GM21390 (cell line): ENCODE data around the gene PDCD2L.
A peak's percentile ranks its signal among the peaks of the same experiment; 100 is the strongest.
"Not testable (repeated sequence)": the region's sequence is repeated elsewhere in the genome, so short reads cannot be mapped to it uniquely, and the experiment has no call there.

ENCODE experiments used
- ATAC-seq: cut with Tn5 transposase; IDR thresholded peaks from one replicate; pipeline ENCODE4 v1.9.1; 2021; ENCODE audit not compliant: unreplicated experiment

The PDCD2L gene, protein sequence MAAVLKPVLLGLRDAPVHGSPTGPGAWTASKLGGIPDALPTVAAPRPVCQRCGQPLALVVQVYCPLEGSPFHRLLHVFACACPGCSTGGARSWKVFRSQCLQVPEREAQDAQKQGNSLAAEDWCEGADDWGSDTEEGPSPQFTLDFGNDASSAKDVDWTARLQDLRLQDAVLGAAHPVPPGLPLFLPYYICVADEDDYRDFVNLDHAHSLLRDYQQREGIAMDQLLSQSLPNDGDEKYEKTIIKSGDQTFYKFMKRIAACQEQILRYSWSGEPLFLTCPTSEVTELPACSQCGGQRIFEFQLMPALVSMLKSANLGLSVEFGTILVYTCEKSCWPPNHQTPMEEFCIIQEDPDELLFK

GRCh38 chr19:34404109-34404909 lies at the start of gene PDCD2L:
TSS of gene PDCD2L (plus strand) at chr19:34404399. CDS start at chr19:34404431, 32 bp downstream.
- ATAC-seq, result peak; percentile 64

DNA sequence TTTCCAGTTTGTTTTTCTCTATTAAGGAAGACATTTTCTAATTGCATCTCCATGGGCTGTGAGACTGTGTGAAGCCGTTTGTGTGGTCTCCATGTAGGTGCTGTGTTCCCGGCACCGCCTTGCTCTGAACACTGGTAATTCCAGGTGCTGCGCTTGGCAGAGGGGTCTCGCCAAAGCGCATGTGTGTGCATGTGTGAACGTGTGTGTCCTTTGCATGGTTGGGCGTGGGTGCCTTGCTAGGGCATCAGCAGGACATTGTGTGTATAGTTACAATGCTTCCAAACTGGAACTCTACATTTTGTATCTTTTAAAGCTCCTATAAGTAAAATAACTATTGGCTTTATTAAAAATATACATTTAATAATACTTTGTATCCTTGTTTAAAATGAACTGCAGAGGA lies 49.0 kb upstream of the PDCD2L start:
- ATAC-seq, result no peak

DNA sequence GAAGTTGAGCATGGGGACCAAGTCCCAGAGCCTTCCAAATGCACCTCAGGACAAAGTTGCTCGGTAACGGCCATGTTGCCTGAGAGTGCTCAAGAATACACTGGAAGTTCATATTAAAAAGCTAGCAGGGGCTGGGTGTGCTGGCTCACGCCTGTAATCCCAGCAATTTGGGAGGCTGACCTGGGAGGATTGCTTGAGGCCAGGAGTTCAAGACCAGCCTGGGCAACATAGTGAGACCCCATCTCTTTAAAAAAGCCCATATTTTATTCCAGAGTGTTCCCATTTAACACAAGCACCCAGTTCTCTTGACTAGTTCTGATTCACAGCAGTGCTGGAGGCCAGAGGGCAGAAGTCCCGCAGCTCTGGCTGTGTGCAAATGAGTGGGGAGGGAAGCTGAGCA lies 47.3 kb upstream of the PDCD2L start:
- ATAC-seq, result no peak

GRCh38 chr19:34357431-34357830 lies 46.8 kb upstream of the PDCD2L start:
- no peak for ATAC-seq

GRCh38 chr19:34359140-34359953 lies 44.9 kb upstream of the PDCD2L start:
- peak; percentile 85 for ATAC-seq

GRCh38 chr19:34359954-34360315 lies 44.3 kb upstream of the PDCD2L start:
- no peak for ATAC-seq

- ATAC-seq, result no peak
Measured at GRCh38 chr19:34360354-34360909, 43.8 kb upstream of the PDCD2L start.

- ATAC-seq, result no peak
Measured at GRCh38 chr19:34362679-34363069, 41.5 kb upstream of the PDCD2L start.

- ATAC-seq, result no peak
Measured at GRCh38 chr19:34363094-34363493, 41.1 kb upstream of the PDCD2L start.

DNA sequence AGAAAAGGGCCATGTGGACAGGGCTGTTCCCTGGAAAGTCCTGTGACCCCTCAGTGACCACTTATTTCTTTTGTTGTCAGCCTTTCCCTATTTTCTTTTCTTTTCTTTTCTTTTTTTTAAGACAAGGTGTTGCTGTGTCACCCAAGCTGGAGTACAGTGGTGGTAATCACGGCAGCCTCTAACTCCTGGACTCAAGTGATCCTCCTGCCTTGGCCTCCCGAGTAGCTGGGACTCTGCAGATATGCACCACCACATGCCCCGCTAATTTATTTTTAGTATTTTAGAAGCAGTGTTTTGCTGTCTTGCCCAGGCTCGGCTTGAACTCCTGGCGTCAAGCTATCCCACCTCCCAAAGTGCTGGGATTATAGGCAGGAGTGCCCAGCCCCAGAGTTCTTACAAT lies 40.3 kb upstream of the PDCD2L start:
- ATAC-seq, result no peak

DNA sequence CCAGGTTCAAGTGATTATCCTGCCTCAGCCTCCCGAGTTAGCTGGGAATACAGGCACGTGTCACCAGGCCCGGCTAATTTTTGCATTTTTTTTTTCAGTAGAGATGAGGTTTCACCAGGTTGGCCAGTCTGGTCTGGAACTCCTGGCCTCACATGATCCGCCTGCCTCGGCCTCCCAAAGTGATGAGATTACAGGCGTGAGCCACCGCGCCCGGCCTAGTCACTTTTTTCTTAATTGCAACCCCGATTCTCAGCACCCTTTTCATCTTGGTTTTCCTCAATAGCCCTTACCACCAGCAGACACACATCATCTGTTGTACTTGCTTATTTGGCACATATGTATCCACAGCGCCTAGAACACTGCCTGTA lies 39.8 kb upstream of the PDCD2L start:
- ATAC-seq, result no peak

DNA sequence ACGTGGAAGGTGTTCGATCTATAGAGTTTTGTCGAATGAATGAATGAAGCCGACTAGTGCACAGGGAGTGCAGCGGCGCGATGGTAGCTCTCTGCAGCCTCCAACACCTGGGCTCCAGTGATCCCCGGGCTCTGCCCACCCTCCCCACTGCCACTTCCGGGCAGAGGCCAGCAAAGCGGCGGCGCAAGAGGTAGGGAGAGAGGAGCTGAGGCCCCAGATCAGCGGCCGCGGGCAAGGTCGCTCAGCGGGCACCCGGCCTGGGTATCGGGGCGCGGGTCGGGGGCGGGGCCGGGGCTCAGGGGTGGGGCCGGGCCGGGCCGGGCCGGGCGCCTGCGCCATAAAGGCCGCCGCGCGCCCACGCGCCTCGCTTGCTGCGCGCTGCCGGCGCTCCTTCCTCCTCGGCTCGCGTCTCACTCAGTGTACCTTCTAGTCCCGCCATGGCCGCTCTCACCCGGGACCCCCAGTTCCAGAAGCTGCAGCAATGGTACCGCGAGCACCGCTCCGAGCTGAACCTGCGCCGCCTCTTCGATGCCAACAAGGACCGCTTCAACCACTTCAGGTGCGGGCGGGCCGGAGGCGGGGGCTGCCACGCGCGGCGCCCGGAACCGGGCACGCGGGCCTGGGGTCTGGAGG lies 39.3 kb upstream of the PDCD2L start, which contains the start of gene GPI:
TSS of gene GPI (plus strand) at position 367 of the 633 bp plus-strand sequence. CDS start at position 438, 71 bp downstream.
- peak; percentile 83 for ATAC-seq

- peak; percentile 7 for ATAC-seq
Measured at GRCh38 chr19:34365463-34366401, 38.5 kb upstream of the PDCD2L start.

DNA sequence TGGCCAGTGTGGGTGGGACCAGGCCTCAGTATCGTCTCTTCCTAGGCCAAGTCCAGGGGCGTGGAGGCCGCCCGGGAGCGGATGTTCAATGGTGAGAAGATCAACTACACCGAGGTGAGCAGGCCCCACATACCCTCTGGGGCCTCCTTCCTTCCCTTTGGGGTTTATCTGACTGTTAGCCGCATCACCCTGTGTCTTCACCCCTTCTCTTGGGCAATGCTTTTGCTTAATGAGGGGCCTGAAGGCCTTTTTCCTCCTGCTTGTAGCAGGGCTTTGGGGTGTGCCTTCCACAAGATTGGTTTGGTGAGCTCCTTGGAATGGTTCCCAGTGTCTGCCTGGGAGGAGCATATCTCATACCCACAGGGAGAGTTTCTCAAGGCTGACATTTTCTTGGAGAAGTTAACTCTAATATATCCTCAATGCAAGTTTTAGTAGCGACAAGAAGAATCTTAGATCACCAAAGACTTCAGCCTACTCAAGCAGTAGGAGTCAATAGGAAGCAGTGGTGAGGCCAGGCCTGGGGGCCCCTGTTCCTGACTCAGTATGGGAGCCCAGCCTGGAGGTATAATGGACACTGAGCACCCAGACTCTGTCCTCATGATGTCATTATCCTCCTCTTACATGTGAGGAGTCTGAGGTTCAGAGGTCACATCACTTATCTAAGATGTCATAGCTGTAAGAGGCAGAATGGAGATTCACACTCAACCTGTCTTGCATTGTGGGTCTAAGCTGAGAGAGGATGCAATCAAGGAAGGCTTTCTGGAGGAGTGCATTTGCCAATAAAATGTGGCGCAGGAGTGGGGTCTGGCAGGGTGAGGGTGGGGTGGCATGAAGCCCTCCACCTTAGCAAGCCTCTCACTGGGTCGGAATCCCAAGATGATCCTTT lies 37.2 kb upstream of the PDCD2L start:
- ATAC-seq, result no peak

DNA sequence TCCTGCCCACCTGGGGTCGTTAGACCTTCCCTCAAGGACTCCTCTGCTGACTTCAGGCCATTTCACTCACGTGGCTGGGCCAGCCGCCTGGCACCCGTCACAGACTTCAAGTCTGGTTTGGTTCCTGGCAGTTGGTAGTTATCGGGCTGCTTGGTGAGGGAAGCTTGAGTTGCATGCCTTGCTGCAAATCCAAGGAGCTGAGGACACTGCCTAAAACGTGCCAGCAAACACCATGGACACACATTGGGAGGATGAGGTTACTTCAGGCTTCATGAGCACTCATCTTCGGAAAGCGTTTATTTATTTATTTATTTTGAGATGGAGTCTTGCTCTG lies 36.6 kb upstream of the PDCD2L start:
- no peak for ATAC-seq

DNA sequence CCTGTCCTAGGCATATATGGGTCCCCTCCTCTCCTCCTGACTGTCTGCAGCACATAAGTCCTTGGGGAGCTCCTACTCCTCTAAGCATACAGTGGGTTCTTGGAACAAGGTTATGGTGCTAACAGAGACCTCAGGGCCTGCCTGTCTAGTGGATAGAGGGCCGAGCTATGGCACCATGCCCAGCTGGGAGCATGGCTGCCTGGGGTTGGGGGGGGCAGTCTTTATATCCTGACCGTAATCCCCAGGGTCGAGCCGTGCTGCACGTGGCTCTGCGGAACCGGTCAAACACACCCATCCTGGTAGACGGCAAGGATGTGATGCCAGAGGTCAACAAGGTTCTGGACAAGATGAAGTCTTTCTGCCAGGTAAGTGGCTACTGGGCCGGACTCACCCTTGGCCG lies 35.9 kb upstream of the PDCD2L start:
- no peak for ATAC-seq

GRCh38 chr19:34369166-34369565 lies 35.0 kb upstream of the PDCD2L start:
- not testable (repeated sequence) for ATAC-seq

GRCh38 chr19:34370117-34370516 lies 34.1 kb upstream of the PDCD2L start:
- no peak for ATAC-seq

GRCh38 chr19:34370983-34371382 lies 33.2 kb upstream of the PDCD2L start:
- no peak for ATAC-seq
